SK-N-SH treated with all-trans-retinoic acid at 6 μM for 48 hours (cell line): Measurements from ENCODE around the gene EDEM3.

Experiments
- ATAC-seq: fragments of 200-7000 bp; cut with Tn5 transposase; 3 replicates; pipeline ENCODE4 v1.9.1; 2020; ENCODE audit warnings: mild to moderate bottlenecking, moderate library complexity
- ARNTL ChIP-seq: fragments of 450-650 bp; formaldehyde crosslinking; IDR thresholded peaks from 2 replicates; pipeline ENCODE4 v1.5.0; 2020; ENCODE audit warnings: low read depth, mild to moderate bottlenecking, moderate library complexity, borderline replicate concordance
- CSRNP3 ChIP-seq: fragments of 250-450 bp; sonication (Bioruptor Pico); IDR thresholded peaks from 2 replicates; pipeline ENCODE4 v1.5.1; 2021; ENCODE audit warnings: mild to moderate bottlenecking, moderate library complexity
- ESRRG ChIP-seq: fragments of 250-450 bp; sonication (Bioruptor Pico); IDR thresholded peaks from 2 replicates; pipeline ENCODE4 v1.6.1; 2021; ENCODE audit warnings: mild to moderate bottlenecking
- GLIS3 ChIP-seq: fragments of 250-450 bp; sonication (Bioruptor Pico); IDR thresholded peaks from 2 replicates; pipeline ENCODE4 v1.5.0; 2020; ENCODE audit warnings: mild to moderate bottlenecking, moderate library complexity
- ISL1 ChIP-seq: fragments of 250-450 bp; sonication (Bioruptor Pico); IDR thresholded peaks from 2 replicates; pipeline ENCODE4 v2.1.2; 2022; ENCODE audit warnings: mild to moderate bottlenecking, moderate library complexity
- PPARA ChIP-seq: fragments of 250-450 bp; sonication (Bioruptor Pico); IDR thresholded peaks from 2 replicates; pipeline ENCODE4 v1.5.0; 2020; ENCODE audit warnings: mild to moderate bottlenecking, borderline replicate concordance
- RARB ChIP-seq: fragments of 250-450 bp; sonication (Bioruptor Pico); IDR thresholded peaks from 2 replicates; pipeline ENCODE4 v1.8.0; 2021; ENCODE audit warnings: mild to moderate bottlenecking, moderate library complexity
- SNAI2 ChIP-seq: fragments of 250-450 bp; sonication (Bioruptor Pico); IDR thresholded peaks from 2 replicates; pipeline ENCODE4 v1.5.0; 2020; ENCODE audit warnings: mild to moderate bottlenecking, moderate library complexity
- TCF4 ChIP-seq: fragments of 250-450 bp; sonication (Bioruptor Pico); IDR thresholded peaks from 2 replicates; pipeline ENCODE4 v1.8.0; 2021; ENCODE audit warnings: mild to moderate bottlenecking, moderate library complexity, borderline replicate concordance
- TOX ChIP-seq: fragments of 250-450 bp; sonication (Bioruptor Pico); IDR thresholded peaks from 2 replicates; pipeline ENCODE4 v1.8.0; 2021; ENCODE audit warnings: mild to moderate bottlenecking, moderate library complexity, borderline replicate concordance
- ZFP30 ChIP-seq: fragments of 450-650 bp; formaldehyde crosslinking; IDR thresholded peaks from 2 replicates; pipeline ENCODE4 v1.5.0; 2022; ENCODE audit warnings: mild to moderate bottlenecking, moderate library complexity
- ZNF565 ChIP-seq: fragments of 450-650 bp; formaldehyde crosslinking; conservative IDR thresholded peaks from 2 replicates; pipeline ENCODE4 v1.5.0; 2020; ENCODE audit warnings: low read depth, mild to moderate bottlenecking, moderate library complexity
- ZNF70 ChIP-seq: fragments of 450-650 bp; formaldehyde crosslinking; IDR thresholded peaks from 2 replicates; pipeline ENCODE4 v1.5.0; 2020; ENCODE audit warnings: mild to moderate bottlenecking, moderate library complexity
- ZNF8 ChIP-seq: fragments of 450-650 bp; formaldehyde crosslinking; IDR thresholded peaks from 2 replicates; pipeline ENCODE4 v1.5.0; 2020; ENCODE audit warnings: mild to moderate bottlenecking, moderate library complexity
- TF ChIP-seq, protein P1 (sequence below): fragments of 250-450 bp; sonication (Bioruptor Pico); IDR thresholded peaks from 2 replicates; pipeline ENCODE4 v1.8.0; 2020; ENCODE audit warnings: mild to moderate bottlenecking, moderate library complexity, borderline replicate concordance
- TF ChIP-seq, protein P2 (sequence below): fragments of 250-450 bp; sonication (Bioruptor Pico); IDR thresholded peaks from 2 replicates; pipeline ENCODE4 v1.5.1; 2020; ENCODE audit warnings: low read depth, mild to moderate bottlenecking, moderate library complexity
- TF ChIP-seq, protein P3 (sequence below): fragments of 250-450 bp; sonication (Bioruptor Pico); IDR thresholded peaks from 2 replicates; pipeline ENCODE4 v1.5.0; 2020; ENCODE audit warnings: mild to moderate bottlenecking, moderate library complexity
- TF ChIP-seq, protein P4 (sequence below): fragments of 250-450 bp; sonication (Bioruptor Pico); IDR thresholded peaks from 2 replicates; pipeline ENCODE4 v1.8.0; 2021; ENCODE audit warnings: low read depth, mild to moderate bottlenecking, moderate library complexity, borderline replicate concordance

Gene EDEM3

GRCh38 chr1:184696403-184696802 is 58.3 kb downstream of the EDEM3 start:
- no peak for ATAC-seq
- TF ChIP-seq ZNF565 (CRISPR knock-in tag) (no peak), SNAI2 (CRISPR knock-in tag) (no peak), ESRRG (CRISPR knock-in tag) (no peak), ZNF70 (CRISPR knock-in tag) (no peak)
- TF ChIP-seq, protein P1, sequence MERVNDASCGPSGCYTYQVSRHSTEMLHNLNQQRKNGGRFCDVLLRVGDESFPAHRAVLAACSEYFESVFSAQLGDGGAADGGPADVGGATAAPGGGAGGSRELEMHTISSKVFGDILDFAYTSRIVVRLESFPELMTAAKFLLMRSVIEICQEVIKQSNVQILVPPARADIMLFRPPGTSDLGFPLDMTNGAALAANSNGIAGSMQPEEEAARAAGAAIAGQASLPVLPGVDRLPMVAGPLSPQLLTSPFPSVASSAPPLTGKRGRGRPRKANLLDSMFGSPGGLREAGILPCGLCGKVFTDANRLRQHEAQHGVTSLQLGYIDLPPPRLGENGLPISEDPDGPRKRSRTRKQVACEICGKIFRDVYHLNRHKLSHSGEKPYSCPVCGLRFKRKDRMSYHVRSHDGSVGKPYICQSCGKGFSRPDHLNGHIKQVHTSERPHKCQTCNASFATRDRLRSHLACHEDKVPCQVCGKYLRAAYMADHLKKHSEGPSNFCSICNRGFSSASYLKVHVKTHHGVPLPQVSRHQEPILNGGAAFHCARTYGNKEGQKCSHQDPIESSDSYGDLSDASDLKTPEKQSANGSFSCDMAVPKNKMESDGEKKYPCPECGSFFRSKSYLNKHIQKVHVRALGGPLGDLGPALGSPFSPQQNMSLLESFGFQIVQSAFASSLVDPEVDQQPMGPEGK (CRISPR knock-in tag): no peak

- no peak for ATAC-seq
- TF ChIP-seq, protein P1 (CRISPR knock-in tag): no peak
- TF ChIP-seq CSRNP3: no peak
- no peak for TF ChIP-seq ZNF8 (CRISPR knock-in tag)
- TF ChIP-seq ZFP30 (CRISPR knock-in tag): no peak
- no peak for TF ChIP-seq ZNF565 (CRISPR knock-in tag)
- no peak for TF ChIP-seq PPARA (CRISPR knock-in tag)
- no peak for TF ChIP-seq TOX (CRISPR knock-in tag)
Observed at GRCh38 chr1:184695023-184695422, 59.6 kb downstream of the EDEM3 start.

GRCh38 chr1:184693011-184693410 is 61.6 kb downstream of the EDEM3 start:
- no peak for TF ChIP-seq RARB
- TF ChIP-seq PPARA (CRISPR knock-in tag): no peak
- TF ChIP-seq ISL1: no peak
- TF ChIP-seq ZNF8 (CRISPR knock-in tag): no peak
- TF ChIP-seq TOX (CRISPR knock-in tag): no peak
- no peak for TF ChIP-seq ZNF70 (CRISPR knock-in tag)
- TF ChIP-seq GLIS3 (CRISPR knock-in tag): no peak
- TF ChIP-seq, protein P2, sequence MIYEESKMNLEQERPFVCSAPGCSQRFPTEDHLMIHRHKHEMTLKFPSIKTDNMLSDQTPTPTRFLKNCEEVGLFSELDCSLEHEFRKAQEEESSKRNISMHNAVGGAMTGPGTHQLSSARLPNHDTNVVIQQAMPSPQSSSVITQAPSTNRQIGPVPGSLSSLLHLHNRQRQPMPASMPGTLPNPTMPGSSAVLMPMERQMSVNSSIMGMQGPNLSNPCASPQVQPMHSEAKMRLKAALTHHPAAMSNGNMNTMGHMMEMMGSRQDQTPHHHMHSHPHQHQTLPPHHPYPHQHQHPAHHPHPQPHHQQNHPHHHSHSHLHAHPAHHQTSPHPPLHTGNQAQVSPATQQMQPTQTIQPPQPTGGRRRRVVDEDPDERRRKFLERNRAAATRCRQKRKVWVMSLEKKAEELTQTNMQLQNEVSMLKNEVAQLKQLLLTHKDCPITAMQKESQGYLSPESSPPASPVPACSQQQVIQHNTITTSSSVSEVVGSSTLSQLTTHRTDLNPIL (CRISPR knock-in tag): no peak
- TF ChIP-seq, protein P3, sequence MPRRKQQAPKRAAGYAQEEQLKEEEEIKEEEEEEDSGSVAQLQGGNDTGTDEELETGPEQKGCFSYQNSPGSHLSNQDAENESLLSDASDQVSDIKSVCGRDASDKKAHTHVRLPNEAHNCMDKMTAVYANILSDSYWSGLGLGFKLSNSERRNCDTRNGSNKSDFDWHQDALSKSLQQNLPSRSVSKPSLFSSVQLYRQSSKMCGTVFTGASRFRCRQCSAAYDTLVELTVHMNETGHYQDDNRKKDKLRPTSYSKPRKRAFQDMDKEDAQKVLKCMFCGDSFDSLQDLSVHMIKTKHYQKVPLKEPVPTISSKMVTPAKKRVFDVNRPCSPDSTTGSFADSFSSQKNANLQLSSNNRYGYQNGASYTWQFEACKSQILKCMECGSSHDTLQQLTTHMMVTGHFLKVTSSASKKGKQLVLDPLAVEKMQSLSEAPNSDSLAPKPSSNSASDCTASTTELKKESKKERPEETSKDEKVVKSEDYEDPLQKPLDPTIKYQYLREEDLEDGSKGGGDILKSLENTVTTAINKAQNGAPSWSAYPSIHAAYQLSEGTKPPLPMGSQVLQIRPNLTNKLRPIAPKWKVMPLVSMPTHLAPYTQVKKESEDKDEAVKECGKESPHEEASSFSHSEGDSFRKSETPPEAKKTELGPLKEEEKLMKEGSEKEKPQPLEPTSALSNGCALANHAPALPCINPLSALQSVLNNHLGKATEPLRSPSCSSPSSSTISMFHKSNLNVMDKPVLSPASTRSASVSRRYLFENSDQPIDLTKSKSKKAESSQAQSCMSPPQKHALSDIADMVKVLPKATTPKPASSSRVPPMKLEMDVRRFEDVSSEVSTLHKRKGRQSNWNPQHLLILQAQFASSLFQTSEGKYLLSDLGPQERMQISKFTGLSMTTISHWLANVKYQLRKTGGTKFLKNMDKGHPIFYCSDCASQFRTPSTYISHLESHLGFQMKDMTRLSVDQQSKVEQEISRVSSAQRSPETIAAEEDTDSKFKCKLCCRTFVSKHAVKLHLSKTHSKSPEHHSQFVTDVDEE (CRISPR knock-in tag): no peak
- TF ChIP-seq CSRNP3: no peak
- TF ChIP-seq, protein P4, sequence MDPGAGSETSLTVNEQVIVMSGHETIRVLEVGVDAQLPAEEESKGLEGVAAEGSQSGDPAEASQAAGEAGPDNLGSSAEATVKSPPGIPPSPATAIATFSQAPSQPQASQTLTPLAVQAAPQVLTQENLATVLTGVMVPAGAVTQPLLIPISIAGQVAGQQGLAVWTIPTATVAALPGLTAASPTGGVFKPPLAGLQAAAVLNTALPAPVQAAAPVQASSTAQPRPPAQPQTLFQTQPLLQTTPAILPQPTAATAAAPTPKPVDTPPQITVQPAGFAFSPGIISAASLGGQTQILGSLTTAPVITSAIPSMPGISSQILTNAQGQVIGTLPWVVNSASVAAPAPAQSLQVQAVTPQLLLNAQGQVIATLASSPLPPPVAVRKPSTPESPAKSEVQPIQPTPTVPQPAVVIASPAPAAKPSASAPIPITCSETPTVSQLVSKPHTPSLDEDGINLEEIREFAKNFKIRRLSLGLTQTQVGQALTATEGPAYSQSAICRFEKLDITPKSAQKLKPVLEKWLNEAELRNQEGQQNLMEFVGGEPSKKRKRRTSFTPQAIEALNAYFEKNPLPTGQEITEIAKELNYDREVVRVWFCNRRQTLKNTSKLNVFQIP (CRISPR knock-in tag): no peak
- TF ChIP-seq ARNTL (CRISPR knock-in tag): no peak
- no peak for TF ChIP-seq TCF4
- no peak for TF ChIP-seq ESRRG (CRISPR knock-in tag)
- TF ChIP-seq, protein P1 (CRISPR knock-in tag): no peak
- TF ChIP-seq, all 23 proteins: peak for 0
- no peak for ATAC-seq
